Measurements from ENCODE around the gene SH2B3.
A peak's percentile ranks its signal among the peaks of the same experiment; 100 is the strongest.

The SH2B3 gene

DNA sequence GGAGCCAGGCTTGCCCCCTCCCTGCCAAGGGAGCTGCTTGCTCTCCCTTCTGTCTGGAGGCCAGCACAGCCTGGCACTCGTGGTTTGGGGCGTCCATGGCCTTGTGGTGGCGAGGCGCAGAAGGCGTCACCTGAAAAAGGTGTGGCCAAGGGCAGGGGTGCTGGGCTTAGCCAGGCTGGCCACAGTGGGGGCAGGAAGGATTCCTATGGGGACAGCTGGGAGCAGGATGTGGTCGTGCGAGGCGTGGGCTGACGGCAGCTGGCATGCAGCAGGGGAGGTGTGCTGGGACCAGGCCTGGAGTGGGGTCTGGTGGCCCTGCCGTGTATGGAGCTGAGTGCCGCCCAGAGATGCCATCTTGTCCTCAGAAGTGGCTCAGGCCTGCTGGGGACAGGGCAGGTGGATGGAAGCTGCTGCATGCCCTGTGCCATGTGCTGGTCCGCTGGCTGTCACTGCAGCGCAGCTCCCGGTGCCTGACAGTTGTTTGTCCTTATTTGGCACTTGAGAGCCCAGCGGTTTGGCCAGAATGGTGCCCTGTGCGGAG lies 30.0 kb downstream of the SH2B3 start:
- no peak for DNase-seq (ENCODE audit: low read depth)
- TF ChIP-seq, protein P1, sequence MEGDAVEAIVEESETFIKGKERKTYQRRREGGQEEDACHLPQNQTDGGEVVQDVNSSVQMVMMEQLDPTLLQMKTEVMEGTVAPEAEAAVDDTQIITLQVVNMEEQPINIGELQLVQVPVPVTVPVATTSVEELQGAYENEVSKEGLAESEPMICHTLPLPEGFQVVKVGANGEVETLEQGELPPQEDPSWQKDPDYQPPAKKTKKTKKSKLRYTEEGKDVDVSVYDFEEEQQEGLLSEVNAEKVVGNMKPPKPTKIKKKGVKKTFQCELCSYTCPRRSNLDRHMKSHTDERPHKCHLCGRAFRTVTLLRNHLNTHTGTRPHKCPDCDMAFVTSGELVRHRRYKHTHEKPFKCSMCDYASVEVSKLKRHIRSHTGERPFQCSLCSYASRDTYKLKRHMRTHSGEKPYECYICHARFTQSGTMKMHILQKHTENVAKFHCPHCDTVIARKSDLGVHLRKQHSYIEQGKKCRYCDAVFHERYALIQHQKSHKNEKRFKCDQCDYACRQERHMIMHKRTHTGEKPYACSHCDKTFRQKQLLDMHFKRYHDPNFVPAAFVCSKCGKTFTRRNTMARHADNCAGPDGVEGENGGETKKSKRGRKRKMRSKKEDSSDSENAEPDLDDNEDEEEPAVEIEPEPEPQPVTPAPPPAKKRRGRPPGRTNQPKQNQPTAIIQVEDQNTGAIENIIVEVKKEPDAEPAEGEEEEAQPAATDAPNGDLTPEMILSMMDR (conservative IDR thresholded peaks at IDR 0.05; ENCODE audit: control insufficient read depth, insufficient read depth, low read depth, low read length): no peak
- H3K4me3 ChIP-seq (ENCODE audit: control insufficient read depth, low read depth, low read length): no peak overlapping the region

DNA sequence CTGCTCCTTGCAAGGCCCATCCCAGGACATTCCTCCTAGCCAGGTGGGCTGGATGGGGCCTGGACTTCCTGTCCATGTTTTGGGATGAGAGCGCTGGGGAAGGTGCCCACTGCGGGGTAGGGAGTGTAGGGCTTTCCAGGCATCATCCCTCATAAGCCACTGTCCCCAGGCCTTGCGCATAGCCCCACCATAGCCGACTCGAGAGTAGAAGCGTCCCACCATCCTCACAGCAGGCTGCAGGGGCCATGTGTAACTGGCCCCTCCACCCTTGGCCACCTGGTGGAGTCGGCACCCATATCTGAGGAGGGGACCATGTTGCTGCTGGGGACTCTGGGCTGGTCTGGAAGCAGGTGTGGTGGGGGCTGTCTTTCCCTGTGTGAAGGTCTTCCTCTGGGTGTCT lies 30.5 kb downstream of the SH2B3 start:
- no peak overlapping the region for H3K4me3 ChIP-seq (ENCODE audit: control insufficient read depth, low read depth, low read length)
- DNase-seq (ENCODE audit: low read depth): no peak
- TF ChIP-seq, protein P1 (conservative IDR thresholded peaks at IDR 0.05; ENCODE audit: control insufficient read depth, insufficient read depth, low read depth, low read length): no peak

DNA sequence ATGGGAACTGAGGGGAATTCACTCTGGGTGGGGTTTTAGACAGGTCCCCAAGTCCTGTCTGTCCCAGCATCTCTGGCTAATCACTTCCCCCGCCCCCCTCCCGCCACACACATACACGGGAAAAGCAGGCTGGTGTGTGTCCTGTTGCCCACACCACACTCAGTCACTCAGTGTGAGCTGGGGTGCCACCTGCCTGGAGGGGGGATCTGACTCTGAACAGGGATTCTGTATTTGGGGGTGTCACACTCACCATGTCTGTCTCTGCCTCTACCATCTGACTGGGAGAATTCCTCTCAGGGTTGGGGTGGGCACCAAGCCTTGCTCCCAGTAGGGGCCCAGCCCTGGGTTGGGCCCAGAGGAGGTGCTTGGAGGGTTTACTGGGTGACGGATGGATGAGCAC lies 31.1 kb downstream of the SH2B3 start:
- no peak overlapping the region for H3K4me3 ChIP-seq (ENCODE audit: control insufficient read depth, low read depth, low read length)
- DNase-seq (ENCODE audit: low read depth): no peak
- TF ChIP-seq, protein P1 (conservative IDR thresholded peaks at IDR 0.05; ENCODE audit: control insufficient read depth, insufficient read depth, low read depth, low read length): no peak

DNA sequence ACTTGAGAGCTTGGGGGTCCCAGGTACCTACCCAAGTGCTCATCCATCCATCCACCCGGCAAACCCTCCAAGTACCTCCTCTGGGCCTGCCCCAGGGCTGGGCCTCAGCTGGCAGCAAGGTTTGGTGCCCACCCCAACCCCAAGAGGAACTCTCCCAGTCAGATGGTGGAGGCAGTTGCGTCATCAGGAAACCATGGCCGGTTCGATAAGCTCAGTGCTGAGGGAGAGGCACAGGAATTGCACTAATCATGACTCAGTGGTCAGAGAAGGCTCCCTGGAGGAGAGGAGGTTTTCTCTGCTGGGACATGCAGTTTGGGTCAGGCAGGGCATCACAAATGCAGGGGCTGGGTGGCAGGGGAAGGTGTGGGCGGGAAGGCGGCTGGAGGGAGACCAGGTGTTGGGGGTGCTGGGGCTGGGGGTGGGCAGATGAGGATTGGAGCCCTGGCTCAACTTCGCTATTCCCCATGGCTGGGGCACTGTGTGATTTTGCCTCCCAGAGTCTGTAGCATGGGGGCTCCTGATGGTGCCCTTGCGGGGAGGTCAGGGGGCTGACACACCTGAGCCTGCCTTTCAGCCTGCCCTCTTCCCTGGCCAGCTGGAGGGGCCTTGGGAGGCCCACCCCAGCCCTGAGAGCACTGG lies 32.2 kb downstream of the SH2B3 start:
- DNase-seq (ENCODE audit: low read depth): peak; percentile 90
- TF ChIP-seq, protein P1 (conservative IDR thresholded peaks at IDR 0.05; ENCODE audit: control insufficient read depth, insufficient read depth, low read depth, low read length): no peak
- H3K4me3 ChIP-seq (ENCODE audit: control insufficient read depth, low read depth, low read length): no peak overlapping the region

DNA sequence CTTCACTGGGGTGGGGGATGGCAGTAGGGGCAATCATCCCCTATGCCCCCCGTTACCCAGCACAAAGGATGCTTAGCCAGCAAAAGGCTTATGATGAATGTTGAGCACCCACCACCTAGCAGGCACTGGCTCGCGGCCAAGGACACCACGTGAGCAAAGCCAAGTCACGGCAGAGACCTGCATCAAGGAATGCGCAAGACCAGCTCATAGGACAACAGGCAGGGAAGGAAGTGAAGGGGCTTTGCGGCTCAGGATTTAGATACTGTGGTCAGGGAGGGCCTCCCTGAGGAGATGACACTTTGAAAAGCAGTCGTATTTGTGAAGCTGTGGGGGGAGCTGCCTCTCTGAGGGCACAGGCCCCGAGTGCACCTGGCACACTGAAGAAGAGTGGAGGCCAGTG lies 32.8 kb downstream of the SH2B3 start:
- H3K4me3 ChIP-seq (ENCODE audit: control insufficient read depth, low read depth, low read length): no peak overlapping the region
- DNase-seq (ENCODE audit: low read depth): peak; percentile 60
- TF ChIP-seq, protein P1 (conservative IDR thresholded peaks at IDR 0.05; ENCODE audit: control insufficient read depth, insufficient read depth, low read depth, low read length): no peak

DNA sequence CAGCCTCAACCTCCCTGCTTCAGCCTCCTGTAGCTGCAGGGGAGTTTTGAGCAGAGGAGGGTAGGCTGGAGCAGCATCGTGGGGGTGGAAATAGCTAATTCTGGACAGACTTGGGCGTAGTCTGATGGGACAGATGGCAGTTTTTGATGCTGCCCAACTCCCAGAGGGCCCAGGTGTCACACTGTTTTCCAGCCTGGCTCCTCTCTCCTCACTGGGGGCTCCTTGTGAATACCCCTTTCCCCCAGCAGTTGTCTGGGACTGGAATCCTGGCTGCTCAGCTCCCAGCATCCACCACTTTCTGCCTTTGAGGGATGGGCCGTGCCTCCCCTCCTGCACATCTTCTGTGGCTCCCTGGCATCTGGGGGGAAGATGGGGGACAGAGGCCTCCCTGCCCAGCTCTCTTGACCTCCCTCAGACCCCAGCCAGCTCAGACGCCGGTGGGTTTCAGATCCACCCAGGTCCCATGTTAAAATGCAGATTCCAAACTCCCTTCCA lies 34.0 kb downstream of the SH2B3 start:
- no peak overlapping the region for H3K4me3 ChIP-seq (ENCODE audit: control insufficient read depth, low read depth, low read length)
- TF ChIP-seq, protein P1 (conservative IDR thresholded peaks at IDR 0.05; ENCODE audit: control insufficient read depth, insufficient read depth, low read depth, low read length): no peak
- DNase-seq (ENCODE audit: low read depth): no peak
